M059J (cell line): ENCODE results near the gene COL3A1. TPM values are rescaled to one million over a fixed set of nuclear protein-coding genes. Genes with fewer than 3 reads are reported as not detected.

Experiments
- total RNA-seq: library from RNA; depleted of rRNA; stranded (reverse); fragments of >200 nt; shearing (Covaris generic); gene quantifications from 2 replicates; pipeline ENCODE4 v1.2.3, GENCODE V29; 2014; rRNA removed

Gene COL3A1
- total RNA-seq, 1 experiment from 2014 or later: 103 TPM

Other genes starting within 250 kb of the COL3A1 start
- 131 and 221 TPM in 2 replicates for gene COL5A2, start 205.4 kb downstream of the COL3A1 start, total RNA-seq